Parathyroid adenoma (tissue), 2 donors: ENCODE measurements around the gene PROK2.
A peak's percentile ranks its signal among the peaks of the same experiment; 100 is the strongest.

Experiments
- H2AFZ ChIP-seq: fragments of 300-600 bp; sonication (generic); one replicate; pipeline ENCODE4 v1.7.0; 2017; ENCODE audit warnings: antibody characterized with exemption, mild to moderate bottlenecking
- H3K27ac ChIP-seq: fragments of 300-600 bp; sonication (generic); one replicate; pipeline ENCODE4 v1.7.0; 2017
- H3K27me3 ChIP-seq: fragments of 300-600 bp; sonication (generic); one replicate; pipeline ENCODE4 v1.7.0; 2017; ENCODE audit warnings: low read length; ENCODE audit not compliant: control insufficient read depth, insufficient read depth
- H3K36me3 ChIP-seq: fragments of 300-600 bp; sonication (generic); one replicate; pipeline ENCODE4 v1.7.0; 2017; ENCODE audit warnings: low read length; ENCODE audit not compliant: control insufficient read depth, insufficient read depth
- H3K4me1 ChIP-seq: fragments of 300-600 bp; sonication (generic); one replicate; pipeline ENCODE4 v1.7.0; 2017; ENCODE audit warnings: control low read depth
- H3K4me2 ChIP-seq: fragments of 300-600 bp; sonication (generic); one replicate; pipeline ENCODE4 v1.7.0; 2017; ENCODE audit warnings: low read length
- H3K4me3 ChIP-seq: fragments of 300-600 bp; sonication (generic); one replicate; pipeline ENCODE4 v1.7.0; 2017; ENCODE audit warnings: low read depth, low read length
- H3K79me2 ChIP-seq: fragments of 300-600 bp; sonication (generic); one replicate; pipeline ENCODE4 v1.7.0; 2017; ENCODE audit warnings: control low read depth
- H3K9ac ChIP-seq: fragments of 300-600 bp; sonication (generic); one replicate; pipeline ENCODE4 v1.7.0; 2017; ENCODE audit warnings: mild to moderate bottlenecking
- H3K9me3 ChIP-seq: fragments of 300-600 bp; sonication (generic); one replicate; pipeline ENCODE4 v1.7.0; 2017; ENCODE audit warnings: low read length; ENCODE audit not compliant: control insufficient read depth
- TF ChIP-seq, protein P1 (sequence below): fragments of 300-600 bp; sonication (generic); IDR thresholded peaks from one replicate; pipeline ENCODE4 v1.7.0; 2017; ENCODE audit warnings: antibody characterized with exemption, mild to moderate bottlenecking
- donor health status: primary hyperparathyroidism.

Gene PROK2

DNA sequence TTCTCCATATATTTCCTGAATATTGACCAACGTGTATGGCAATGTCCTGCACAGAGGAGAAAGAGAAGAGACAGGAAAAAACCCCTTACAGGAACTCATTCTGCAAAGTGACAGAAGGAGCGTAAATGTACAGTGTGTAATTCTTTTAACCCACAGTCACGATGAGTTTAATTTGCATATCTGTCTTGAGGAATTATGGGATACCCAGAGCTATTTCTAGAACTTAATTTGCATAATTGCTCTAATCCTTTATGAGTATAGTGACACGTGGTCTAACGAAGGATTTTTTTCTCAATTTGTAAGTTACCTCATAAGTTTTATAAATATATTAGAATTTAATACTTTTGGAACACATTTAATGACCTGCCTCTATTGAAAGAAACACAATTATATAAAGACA is 21.5 kb downstream of the PROK2 start:
- Histone ChIP-seq H3K4me2 (no peak overlapping the region), H3K9me3 (no peaks in the 10 kb centered on the region), H3K4me1 (no peaks in the 10 kb centered on the region), H2AFZ (no peak overlapping the region), H3K79me2 (no peaks in the 10 kb centered on the region), H3K36me3 (no peaks in the 10 kb centered on the region), H3K27me3 (no peaks in the 10 kb centered on the region), H3K9ac (no peak overlapping the region), H3K27ac (no peak overlapping the region), H3K4me3 (no peak overlapping the region)
- TF ChIP-seq, protein P1, sequence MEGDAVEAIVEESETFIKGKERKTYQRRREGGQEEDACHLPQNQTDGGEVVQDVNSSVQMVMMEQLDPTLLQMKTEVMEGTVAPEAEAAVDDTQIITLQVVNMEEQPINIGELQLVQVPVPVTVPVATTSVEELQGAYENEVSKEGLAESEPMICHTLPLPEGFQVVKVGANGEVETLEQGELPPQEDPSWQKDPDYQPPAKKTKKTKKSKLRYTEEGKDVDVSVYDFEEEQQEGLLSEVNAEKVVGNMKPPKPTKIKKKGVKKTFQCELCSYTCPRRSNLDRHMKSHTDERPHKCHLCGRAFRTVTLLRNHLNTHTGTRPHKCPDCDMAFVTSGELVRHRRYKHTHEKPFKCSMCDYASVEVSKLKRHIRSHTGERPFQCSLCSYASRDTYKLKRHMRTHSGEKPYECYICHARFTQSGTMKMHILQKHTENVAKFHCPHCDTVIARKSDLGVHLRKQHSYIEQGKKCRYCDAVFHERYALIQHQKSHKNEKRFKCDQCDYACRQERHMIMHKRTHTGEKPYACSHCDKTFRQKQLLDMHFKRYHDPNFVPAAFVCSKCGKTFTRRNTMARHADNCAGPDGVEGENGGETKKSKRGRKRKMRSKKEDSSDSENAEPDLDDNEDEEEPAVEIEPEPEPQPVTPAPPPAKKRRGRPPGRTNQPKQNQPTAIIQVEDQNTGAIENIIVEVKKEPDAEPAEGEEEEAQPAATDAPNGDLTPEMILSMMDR: no peak

GRCh38 chr3:71760140-71760539 is 24.8 kb downstream of the PROK2 start:
- H3K27me3 ChIP-seq: no peaks in the 10 kb centered on the region
- no peaks in the 10 kb centered on the region for H3K4me1 ChIP-seq
- H3K9ac ChIP-seq: no peak overlapping the region
- TF ChIP-seq, protein P1: no peak
- no peaks in the 10 kb centered on the region for H3K36me3 ChIP-seq
- H3K4me2 ChIP-seq: no peak overlapping the region
- no peaks in the 10 kb centered on the region for H3K9me3 ChIP-seq
- no peak overlapping the region for H2AFZ ChIP-seq
- H3K27ac ChIP-seq: no peak overlapping the region
- H3K79me2 ChIP-seq: no peaks in the 10 kb centered on the region
- no peak overlapping the region for H3K4me3 ChIP-seq

DNA sequence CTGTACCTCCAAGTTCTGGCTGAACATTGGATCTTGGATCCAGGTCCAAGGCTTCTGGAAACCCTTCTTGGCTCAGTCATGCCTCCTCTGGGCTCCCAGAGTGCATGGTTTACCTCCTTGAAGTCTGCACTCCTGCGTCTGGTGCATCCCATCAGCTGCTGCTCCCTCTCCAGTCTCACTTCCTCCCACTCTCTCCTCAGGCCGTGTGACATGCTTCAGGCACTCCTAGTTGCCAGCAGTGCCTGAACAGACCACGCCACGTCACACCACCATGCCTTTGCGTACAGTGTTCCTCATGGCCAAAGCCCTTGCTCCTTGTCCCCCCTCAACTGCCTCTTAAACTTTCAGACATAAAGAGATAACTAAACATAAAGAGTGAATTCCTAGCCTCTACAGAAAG is 25.5 kb downstream of the PROK2 start:
- Histone ChIP-seq H3K4me3 (no peak overlapping the region), H3K4me1 (no peaks in the 10 kb centered on the region), H3K36me3 (no peaks in the 10 kb centered on the region), H2AFZ (no peak overlapping the region), H3K9me3 (no peaks in the 10 kb centered on the region), H3K79me2 (peaks cover 2% of the 10 kb centered on the region), H3K27me3 (no peaks in the 10 kb centered on the region), H3K4me2 (no peak overlapping the region), H3K9ac (no peak overlapping the region), H3K27ac (no peak overlapping the region)
- TF ChIP-seq, protein P1: no peak

DNA sequence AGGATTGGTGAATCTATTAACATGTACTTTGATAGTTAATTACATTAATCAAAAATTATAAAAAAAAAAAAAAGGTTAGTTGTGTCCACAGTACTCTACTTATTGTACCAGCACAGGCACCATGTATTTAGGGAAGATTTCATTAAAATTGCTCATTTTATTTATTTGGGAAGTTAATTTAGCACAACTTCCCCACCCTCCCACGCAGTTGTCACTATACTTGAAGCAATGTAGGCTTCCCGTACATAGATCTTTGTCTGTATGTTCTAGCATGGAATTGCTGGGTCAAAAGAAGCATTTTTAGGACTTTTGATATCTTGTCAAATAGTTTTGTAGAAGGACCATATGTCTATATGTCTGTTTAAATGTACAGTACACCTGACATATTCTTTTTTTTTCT is 26.9 kb downstream of the PROK2 start:
- no peaks in the 10 kb centered on the region for H3K4me1 ChIP-seq
- H3K9ac ChIP-seq: no peak overlapping the region
- no peak overlapping the region for H3K4me3 ChIP-seq
- H3K27me3 ChIP-seq: no peaks in the 10 kb centered on the region
- H3K4me2 ChIP-seq: no peak overlapping the region
- H3K9me3 ChIP-seq: no peaks in the 10 kb centered on the region
- TF ChIP-seq, protein P1: no peak
- H3K27ac ChIP-seq: no peak overlapping the region
- peaks cover 2% of the 10 kb centered on the region for H3K79me2 ChIP-seq
- no peak overlapping the region for H2AFZ ChIP-seq
- H3K36me3 ChIP-seq: no peaks in the 10 kb centered on the region

GRCh38 chr3:71754610-71755253 is 30.2 kb downstream of the PROK2 start:
- TF ChIP-seq, protein P1: no peak
- Histone ChIP-seq H3K79me2 (peaks cover 2% of the 10 kb centered on the region), H3K4me3 (peak overlapping the region; percentile 33), H3K4me1 (no peaks in the 10 kb centered on the region), H3K9ac (no peak overlapping the region), H2AFZ (peak overlapping the region; percentile 77), H3K9me3 (no peaks in the 10 kb centered on the region), H3K27ac (no peak overlapping the region), H3K36me3 (no peaks in the 10 kb centered on the region), H3K27me3 (no peaks in the 10 kb centered on the region), H3K4me2 (peak overlapping the region; percentile 60)
